Stomach (tissue), 9 donors: ENCODE results near the gene HIGD2A. TPM values are rescaled to one million over a fixed set of nuclear protein-coding genes. Genes with fewer than 3 reads are reported as not detected.
A peak's percentile ranks its signal among the peaks of the same experiment; 100 is the strongest.

Source experiments
- DNase-seq, 2 donors: peaks; one replicate each; pipeline versions ENCODE4 v3.0.0 to v3.0.0-alpha.2; 2013 to 2019
- H3K27ac ChIP-seq, 5 donors: fragments of 200-600 bp in 4 of 5; sonication (generic) in 4 of 5; one replicate each; pipeline ENCODE4 v1.5.1; 2013 to 2019; ENCODE audit warnings: mild to moderate bottlenecking in 1 of 5, moderate library complexity in 1 of 5
- H3K27me3 ChIP-seq, 3 donors: fragments of 200-600 bp; sonication (generic); one replicate each; pipeline ENCODE4 v1.5.1; 2017 to 2019; ENCODE audit warnings: mixed run types in 1 of 3
- H3K36me3 ChIP-seq, 4 donors: fragments of 200-600 bp; sonication (generic); 1 replicate in 3 of 4; 2 replicates in 1 of 4; pipeline ENCODE4 v1.5.1; 2016 to 2019
- H3K4me1 ChIP-seq, 4 donors: fragments of 200-600 bp; sonication (generic); one replicate each; pipeline ENCODE4 v1.5.1; 2016 to 2019
- H3K4me3 ChIP-seq, 4 donors: fragments of 200-600 bp; sonication (generic) in 3 of 4; one replicate each; pipeline ENCODE4 v1.5.1; 2016 to 2019; ENCODE audit warnings: mild to moderate bottlenecking in 1 of 4
- H3K9me3 ChIP-seq, 4 donors: fragments of 200-600 bp; sonication (generic); one replicate each; pipeline ENCODE4 v1.5.1; 2016 to 2019
- EP300 ChIP-seq: sonication (generic); formaldehyde crosslinking; IDR thresholded peaks from one replicate; pipeline ENCODE4 v1.6.1; 2017; ENCODE audit warnings: antibody characterized with exemption
- POLR2A ChIP-seq, 4 donors: fragments of 450-650 bp; IDR thresholded peaks; one replicate each; pipeline ENCODE4 v1.6.1; 2016; ENCODE audit warnings: antibody characterized with exemption in 4 of 4, control low read depth in 2 of 4, mild to moderate bottlenecking in 1 of 4, moderate library complexity in 1 of 4
- POLR2AphosphoS5 ChIP-seq, 3 donors: sonication (generic); formaldehyde crosslinking; IDR thresholded peaks; one replicate each; pipeline ENCODE4 v1.6.1; 2016; ENCODE audit warnings: antibody characterized with exemption in 3 of 3
- WGBS, 5 donors: extraction: QIAGEN DNeasy Blood & Tissue Kit in 3 of 5; methylation state at CpG; one replicate each; pipeline versions ENCODE4 v1.1.5 to v1.1.7; 2013 to 2018; 5-methylcytosine and 5-hydroxymethylcytosine counted together
- intact Hi-C: fragments of 100-400 bp; cut with DNase I; formaldehyde crosslinking; loops from one replicate; pipeline ENCODE4 v1.15.1; 2023; ENCODE audit warnings: low total_unique reads
- polyA plus RNA-seq, 3 donors: library from polyadenylated mRNA; stranded (reverse); fragments of 200-250 nt; gene quantifications; one replicate each; pipeline ENCODE4 v1.2.3, GENCODE V29; 2013
- total RNA-seq, 5 donors: library from RNA; depleted of rRNA; stranded (reverse); fragments of >200 nt; gene quantifications; one replicate each; pipeline versions ENCODE4 v1.1.0 to v1.2.3, GENCODE V29; 2014 to 2016
- TF ChIP-seq, protein P1 (sequence below), 7 experiments: fragments of 450-650 bp in 4 of 7; fragments of 200-600 bp in 3 of 7; sonication (generic) in 3 of 7; IDR thresholded peaks; one replicate each; pipeline ENCODE4 v1.5.1; 2016 to 2019; ENCODE audit warnings: antibody characterized with exemption in 7 of 7, control low read depth in 2 of 7, mild to moderate bottlenecking in 1 of 7
- donor health status: healthy with polysubstance abuse.
- donor health status: Bipolar disorder and iron deficiency.
- donor health status: healthy.

The HIGD2A gene
- total and polyA plus RNA-seq, 8 donors = 47.2 to 248 (median 216) TPM

DNA sequence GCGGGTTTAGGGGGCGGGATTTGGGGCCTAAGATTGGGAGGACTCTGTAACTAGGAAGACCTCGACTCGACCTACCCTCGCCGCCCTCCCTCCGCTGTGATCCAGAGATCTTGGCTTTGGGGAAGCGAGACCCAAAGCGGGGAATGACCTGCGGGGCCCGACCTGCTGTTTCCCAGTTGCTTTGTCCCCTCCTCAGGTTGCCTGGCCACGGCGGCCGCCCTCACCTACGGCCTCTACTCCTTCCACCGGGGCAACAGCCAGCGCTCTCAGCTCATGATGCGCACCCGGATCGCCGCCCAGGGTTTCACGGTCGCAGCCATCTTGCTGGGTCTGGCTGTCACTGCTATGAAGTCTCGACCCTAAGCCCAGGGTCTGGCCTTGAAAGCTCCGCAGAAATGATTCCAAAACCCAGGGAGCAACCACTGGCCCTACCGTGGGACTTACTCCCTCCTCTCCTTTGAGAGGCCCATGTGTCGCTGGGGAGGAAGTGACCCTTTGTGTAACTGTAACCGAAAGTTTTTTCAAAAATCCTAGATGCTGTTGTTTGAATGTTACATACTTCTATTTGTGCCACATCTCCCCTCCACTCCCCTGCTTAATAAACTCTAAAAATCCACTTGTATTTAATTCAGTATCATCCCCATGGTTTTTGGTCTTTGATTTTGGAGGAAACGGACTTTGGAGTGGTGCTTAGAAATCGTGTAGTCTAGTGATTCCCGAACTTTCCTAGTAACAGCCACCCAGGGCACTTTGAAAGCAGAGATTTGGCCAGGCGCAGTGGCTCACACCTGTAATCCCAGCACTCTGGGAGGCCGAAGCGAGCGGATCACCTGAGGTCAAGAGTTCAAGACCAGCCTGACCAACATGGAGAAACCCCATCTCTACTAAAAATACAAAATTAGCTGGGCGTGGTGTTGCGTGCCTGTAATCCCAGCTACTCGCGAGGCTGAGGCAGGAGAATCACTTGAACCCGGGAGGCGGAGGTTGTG, 878 bp downstream of the HIGD2A start:
- TF ChIP-seq POLR2A (IDR thresholded peaks at IDR 0.05) = peak in 1 of 4 donors; percentile 69
- TF ChIP-seq, protein P1, sequence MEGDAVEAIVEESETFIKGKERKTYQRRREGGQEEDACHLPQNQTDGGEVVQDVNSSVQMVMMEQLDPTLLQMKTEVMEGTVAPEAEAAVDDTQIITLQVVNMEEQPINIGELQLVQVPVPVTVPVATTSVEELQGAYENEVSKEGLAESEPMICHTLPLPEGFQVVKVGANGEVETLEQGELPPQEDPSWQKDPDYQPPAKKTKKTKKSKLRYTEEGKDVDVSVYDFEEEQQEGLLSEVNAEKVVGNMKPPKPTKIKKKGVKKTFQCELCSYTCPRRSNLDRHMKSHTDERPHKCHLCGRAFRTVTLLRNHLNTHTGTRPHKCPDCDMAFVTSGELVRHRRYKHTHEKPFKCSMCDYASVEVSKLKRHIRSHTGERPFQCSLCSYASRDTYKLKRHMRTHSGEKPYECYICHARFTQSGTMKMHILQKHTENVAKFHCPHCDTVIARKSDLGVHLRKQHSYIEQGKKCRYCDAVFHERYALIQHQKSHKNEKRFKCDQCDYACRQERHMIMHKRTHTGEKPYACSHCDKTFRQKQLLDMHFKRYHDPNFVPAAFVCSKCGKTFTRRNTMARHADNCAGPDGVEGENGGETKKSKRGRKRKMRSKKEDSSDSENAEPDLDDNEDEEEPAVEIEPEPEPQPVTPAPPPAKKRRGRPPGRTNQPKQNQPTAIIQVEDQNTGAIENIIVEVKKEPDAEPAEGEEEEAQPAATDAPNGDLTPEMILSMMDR (IDR thresholded peaks at IDR 0.05) = no peak
- TF ChIP-seq EP300 = no peak
- peak; percentile 5 to 93 (median 64) for TF ChIP-seq POLR2AphosphoS5 (IDR thresholded peaks at IDR 0.05)
- 26 to 41% (median 27%) methylated on average over 27 to 41 of the region's 41 CpGs for WGBS, 5 donors
- intact Hi-C loops = no loop called here
- Histone ChIP-seq H3K4me3 (peak overlapping the region; percentile 71 to 100 (median 92)), H3K9me3 (no peaks in the 10 kb centered on the region), H3K4me1 (peaks cover 16 to 36% (median 31%) of the 10 kb centered on the region in 4 donors), H3K27me3 (no peaks in the 10 kb centered on the region), H3K27ac (peak overlapping the region; percentile 93 to 98 (median 97)), H3K36me3 (peaks cover 22 to 66% (median 53%) of the 10 kb centered on the region in 4 donors)
- DNase-seq = no peak

DNA sequence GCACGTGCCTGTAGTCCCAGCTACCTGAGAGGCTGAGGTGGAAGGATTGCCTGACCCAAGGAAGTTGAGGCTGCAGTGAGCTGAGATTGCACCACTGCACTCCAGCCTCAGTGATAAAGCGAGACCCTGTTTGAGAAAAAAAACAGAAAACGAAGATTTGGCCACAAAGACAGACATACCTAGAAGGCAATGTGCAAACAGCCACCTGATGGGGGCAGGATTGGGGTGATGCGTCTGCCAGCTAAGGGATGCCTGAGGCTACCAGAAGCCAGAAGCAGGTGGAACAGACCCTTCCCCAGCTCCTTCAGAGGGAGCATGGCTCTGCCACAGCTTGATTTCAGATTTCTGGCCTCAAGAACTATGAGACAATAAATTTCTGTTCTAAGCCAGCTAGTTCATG, 2.9 kb downstream of the HIGD2A start:
- Histone ChIP-seq H3K4me1 (peaks cover 16 to 33% (median 29%) of the 10 kb centered on the region in 4 donors), H3K36me3 (peaks cover 18 to 66% (median 60%) of the 10 kb centered on the region in 4 donors), H3K9me3 (no peaks in the 10 kb centered on the region), H3K27ac (no peak overlapping the region), H3K27me3 (no peaks in the 10 kb centered on the region), H3K4me3 (no peak overlapping the region)
- WGBS, 5 donors = 79 to 95% (median 90%) methylated on average over 4 of the region's 4 CpGs
- no peak for DNase-seq
- TF ChIP-seq EP300 (no peak), POLR2AphosphoS5 (IDR thresholded peaks at IDR 0.05) (no peak), POLR2A (IDR thresholded peaks at IDR 0.05) (no peak)
- TF ChIP-seq, protein P1 (IDR thresholded peaks at IDR 0.05) = no peak
- intact Hi-C loops = no loop called here

DNA sequence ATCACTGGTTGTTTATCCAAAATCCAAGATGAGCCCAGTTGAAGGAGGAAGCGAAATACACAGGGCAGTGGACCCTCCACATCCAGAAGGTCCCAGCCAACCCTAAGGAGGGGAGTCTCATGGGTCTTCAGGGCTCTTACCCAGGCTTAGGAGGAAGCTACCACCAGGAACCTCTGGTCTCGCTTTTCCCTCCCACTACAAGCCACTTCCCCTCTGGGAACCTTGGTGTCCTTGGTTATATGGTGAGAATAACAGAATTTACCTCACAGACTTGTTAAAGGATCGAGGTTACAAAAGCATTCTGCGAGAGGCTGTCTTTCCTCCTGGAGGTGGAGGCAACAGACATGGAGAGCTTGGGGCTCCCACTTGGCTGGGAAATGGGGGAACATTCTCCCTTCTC, 3.4 kb downstream of the HIGD2A start:
- H3K9me3 ChIP-seq = no peaks in the 10 kb centered on the region
- intact Hi-C loops = no loop called here
- no peaks in the 10 kb centered on the region for H3K27me3 ChIP-seq
- peaks cover 16 to 28% (median 23%) of the 10 kb centered on the region in 4 donors for H3K4me1 ChIP-seq
- no peak for DNase-seq
- no peak overlapping the region for H3K27ac ChIP-seq
- H3K4me3 ChIP-seq = no peak overlapping the region
- 89 to 92% (median 91%) methylated on average over 4 of the region's 4 CpGs for WGBS, 5 donors
- no peak for TF ChIP-seq EP300
- no peak for TF ChIP-seq POLR2A (IDR thresholded peaks at IDR 0.05)
- TF ChIP-seq POLR2AphosphoS5 (IDR thresholded peaks at IDR 0.05) = no peak
- TF ChIP-seq, protein P1 (IDR thresholded peaks at IDR 0.05) = no peak
- peaks cover 22 to 69% (median 64%) of the 10 kb centered on the region in 4 donors for H3K36me3 ChIP-seq

DNA sequence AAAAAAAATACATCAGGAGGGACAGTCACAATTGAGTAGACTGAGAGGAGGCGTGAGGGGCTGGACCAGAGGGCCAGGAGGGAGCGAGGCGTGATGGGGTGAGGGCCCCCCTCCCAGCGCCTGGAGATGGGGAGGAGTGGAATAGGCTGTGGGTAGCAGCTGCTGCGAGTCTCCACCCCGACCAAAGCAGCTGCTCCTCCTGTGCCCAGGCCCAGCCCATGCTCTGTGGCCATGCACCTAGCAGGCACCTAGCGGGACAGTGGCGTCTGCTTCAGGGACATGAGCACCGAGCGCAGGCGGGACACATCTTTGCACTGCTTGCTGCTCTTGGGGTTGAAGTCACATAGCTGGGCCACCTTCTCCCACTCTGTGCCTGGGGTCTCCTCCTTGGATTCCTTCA, 4.0 kb downstream of the HIGD2A start:
- Histone ChIP-seq H3K4me1 (peaks cover 12 to 22% (median 18%) of the 10 kb centered on the region in 4 donors), H3K36me3 (peaks cover 23 to 75% (median 70%) of the 10 kb centered on the region in 4 donors), H3K4me3 (no peak overlapping the region), H3K9me3 (no peaks in the 10 kb centered on the region), H3K27me3 (no peaks in the 10 kb centered on the region), H3K27ac (no peak overlapping the region)
- intact Hi-C loops = no loop called here
- TF ChIP-seq EP300 (no peak), POLR2A (IDR thresholded peaks at IDR 0.05) (no peak), POLR2AphosphoS5 (IDR thresholded peaks at IDR 0.05) (no peak)
- TF ChIP-seq, protein P1 (IDR thresholded peaks at IDR 0.05) = no peak
- 87 to 97% (median 92%) methylated on average over 10 to 11 of the region's 11 CpGs for WGBS, 5 donors
- DNase-seq = no peak
